SK-N-SH (cell line): ENCODE data around the gene ING1. TPM values are rescaled to one million over a fixed set of nuclear protein-coding genes. Genes with fewer than 3 reads are reported as not detected.
"Not testable (repeated sequence)": the region's sequence is repeated elsewhere in the genome, so short reads cannot be mapped to it uniquely, and the experiment has no call there.

Source experiments
- CTCF ChIA-PET: fragments of 300-600, 350-600 bp; formaldehyde crosslinking; extraction: SDS; loops from one replicate; lab custom pipeline; 2021; lab: Yijun Ruan, JAX
- POLR2A ChIA-PET: fragments of 350-600 bp; sonication (Branson Sonifier 250); formaldehyde crosslinking; extraction: SDS; loops from one replicate; lab custom pipeline; 2020; ENCODE audit warnings: antibody characterized with exemption, inconsistent platforms; lab: Yijun Ruan, JAX
- DNase-seq: peaks from one replicate; pipeline ENCODE4 v3.0.0; 2012
- H2AFZ ChIP-seq: fragments of 200-600 bp; sonication (generic); 2 replicates; pipeline ENCODE4 v1.8.1; 2016; ENCODE audit warnings: antibody characterized with exemption, mild to moderate bottlenecking, low read depth
- H3F3A ChIP-seq: fragments of 200-600 bp; sonication (generic); replicated peaks from 2 replicates; pipeline ENCODE3; 2016; ENCODE audit warnings: antibody characterized with exemption, mild to moderate bottlenecking; ENCODE audit not compliant: insufficient read depth
- H3K27ac ChIP-seq, 2 experiments: fragments of 200-500 bp in 1 of 2; fragments of 200-600 bp in 1 of 2; sonication (Bioruptor generic) in 1 of 2; sonication (generic), shearing (Covaris generic) in 1 of 2; 2 replicates each; pipeline versions ENCODE4 v1.5.1 to v1.6.1; 2014 to 2016; ENCODE audit warnings: low read depth in 2 of 2, inconsistent platforms in 1 of 2, low read length in 1 of 2, mild to moderate bottlenecking in 1 of 2, mixed read lengths in 1 of 2
- H3K27me3 ChIP-seq: fragments of 200-600 bp; sonication (generic), shearing (Covaris generic); 2 replicates; pipeline ENCODE4 v1.6.1; 2016; ENCODE audit warnings: mixed run types; ENCODE audit not compliant: insufficient read depth
- H3K36me3 ChIP-seq, 2 experiments: fragments of 200-500 bp in 1 of 2; fragments of 200-600 bp in 1 of 2; sonication (Bioruptor generic) in 1 of 2; sonication (generic) in 1 of 2; replicated peaks in 1 of 2; 2 replicates each; pipeline versions ENCODE3 to v1.5.1; 2014 to 2016; ENCODE audit warnings: low read length in 1 of 2, mild to moderate bottlenecking in 1 of 2; ENCODE audit not compliant: insufficient read depth in 2 of 2, control insufficient read depth in 1 of 2
- H3K4me1 ChIP-seq, 2 experiments: fragments of 200-500 bp in 1 of 2; fragments of 200-600 bp in 1 of 2; sonication (Bioruptor generic) in 1 of 2; sonication (generic), shearing (Covaris generic) in 1 of 2; 2 replicates each; pipeline versions ENCODE4 v1.5.1 to v1.6.1; 2014 to 2016; ENCODE audit warnings: low read depth in 1 of 2, low read length in 1 of 2, mixed run types in 1 of 2; ENCODE audit not compliant: insufficient read depth in 2 of 2, control insufficient read depth in 1 of 2
- H3K4me2 ChIP-seq: fragments of 200-600 bp; sonication (generic), shearing (Covaris generic); 2 replicates; pipeline ENCODE4 v1.6.1; 2017; ENCODE audit warnings: mixed run types
- H3K4me3 ChIP-seq, 2 experiments: fragments of 200-500 bp in 1 of 2; fragments of 200-600 bp in 1 of 2; sonication (Bioruptor generic) in 1 of 2; sonication (generic), shearing (Covaris generic) in 1 of 2; 2 replicates each; pipeline versions ENCODE4 v1.5.1 to v1.8.1; 2014 to 2016; ENCODE audit warnings: low read depth in 2 of 2, inconsistent platforms in 1 of 2, low read length in 1 of 2, mild to moderate bottlenecking in 1 of 2, mixed read lengths in 1 of 2, moderate library complexity in 1 of 2
- H3K79me2 ChIP-seq: fragments of 200-600 bp; sonication (generic); 2 replicates; pipeline ENCODE4 v1.8.1; 2017; ENCODE audit warnings: mild to moderate bottlenecking; ENCODE audit not compliant: insufficient read depth
- H3K9ac ChIP-seq: fragments of 200-600 bp; sonication (generic); 2 replicates; pipeline ENCODE4 v1.6.1; 2017; ENCODE audit warnings: mixed run types
- H3K9me2 ChIP-seq: fragments of 200-600 bp; sonication (generic); 2 replicates; pipeline ENCODE4 v1.6.1; 2017; ENCODE audit warnings: mixed run types
- H3K9me3 ChIP-seq: fragments of 200-600 bp; sonication (generic); 2 replicates; pipeline ENCODE4 v1.6.1; 2017; ENCODE audit warnings: mixed run types, mild to moderate bottlenecking, moderate library complexity
- H4K20me1 ChIP-seq: fragments of 200-600 bp; sonication (generic); 2 replicates; pipeline ENCODE4 v1.6.1; 2017; ENCODE audit warnings: mild to moderate bottlenecking, mixed run types; ENCODE audit not compliant: insufficient read depth
- CHD2 ChIP-seq: fragments of 150-350 bp; IDR thresholded peaks from 2 replicates; pipeline ENCODE4 v1.6.1; 2018; ENCODE audit warnings: low read length; ENCODE audit not compliant: partially characterized antibody
- FOSL2 ChIP-seq: IDR thresholded peaks from 2 replicates; pipeline ENCODE4 v1.4.0; 2012; ENCODE audit warnings: low read depth, mild to moderate bottlenecking, moderate library complexity, borderline replicate concordance
- GABPA ChIP-seq: IDR thresholded peaks from 2 replicates; pipeline ENCODE4 v1.4.0; 2012; ENCODE audit warnings: low read depth, mild to moderate bottlenecking
- MEF2A ChIP-seq: IDR thresholded peaks from 2 replicates; pipeline ENCODE4 v1.4.0; 2012; ENCODE audit warnings: low read depth, borderline replicate concordance
- POLR2AphosphoS5 ChIP-seq: IDR thresholded peaks from 2 replicates; pipeline ENCODE4 v1.6.1; 2012; ENCODE audit warnings: low read depth, low read length
- RAD21 ChIP-seq: IDR thresholded peaks from 2 replicates; pipeline ENCODE4 v1.6.1; 2012; ENCODE audit warnings: mild to moderate bottlenecking, low read length
- TAF1 ChIP-seq: IDR thresholded peaks from 2 replicates; pipeline ENCODE4 v1.6.1; 2012; ENCODE audit warnings: low read depth, mild to moderate bottlenecking, low read length, moderate library complexity, borderline replicate concordance
- WGBS: methylation state at CpG from one replicate; pipeline ENCODE4 v1.1.6; 2017; ENCODE audit warnings: low lambda C conversion rate; 5-methylcytosine and 5-hydroxymethylcytosine counted together
- polyA plus RNA-seq, 3 experiments: library from polyadenylated mRNA; depleted of rRNA; stranded (reverse); fragments of >200 nt; gene quantifications; 2 replicates each; pipeline ENCODE4 v1.2.3, GENCODE V29; 2012
- TF ChIP-seq, protein P1 (sequence below): IDR thresholded peaks from 2 replicates; pipeline ENCODE4 v1.4.0; 2012; ENCODE audit warnings: low read depth, borderline replicate concordance
- TF ChIP-seq, protein P2 (sequence below): IDR thresholded peaks from 2 replicates; pipeline ENCODE4; 2012

Gene ING1
- polyA plus RNA-seq, 1 of the 3 experiments (the other 2 are of a cell fraction), result 25.4 TPM

DNA sequence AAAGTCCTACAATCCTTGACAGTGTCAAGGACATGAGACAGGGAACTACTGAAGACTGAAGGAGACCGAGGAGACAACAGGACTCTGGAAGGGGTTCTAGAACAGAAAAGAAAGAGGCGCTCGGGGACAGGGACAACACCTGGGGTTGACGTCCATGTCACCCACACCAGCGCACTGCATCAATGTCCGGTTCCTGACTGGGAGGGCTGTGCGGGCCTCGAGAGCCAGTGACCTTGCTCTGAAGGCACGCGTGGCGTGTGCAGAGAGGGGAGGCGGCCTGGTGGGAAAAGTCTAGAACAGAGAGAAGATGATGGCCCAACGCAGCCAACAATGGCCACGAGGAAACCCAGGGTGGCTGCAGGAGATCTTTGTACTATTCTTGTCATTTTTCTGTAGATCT lies 13.3 kb upstream of the ING1 start (continued):
- TF ChIP-seq MEF2A, result no peak
- TF ChIP-seq RAD21, result no peak

DNA sequence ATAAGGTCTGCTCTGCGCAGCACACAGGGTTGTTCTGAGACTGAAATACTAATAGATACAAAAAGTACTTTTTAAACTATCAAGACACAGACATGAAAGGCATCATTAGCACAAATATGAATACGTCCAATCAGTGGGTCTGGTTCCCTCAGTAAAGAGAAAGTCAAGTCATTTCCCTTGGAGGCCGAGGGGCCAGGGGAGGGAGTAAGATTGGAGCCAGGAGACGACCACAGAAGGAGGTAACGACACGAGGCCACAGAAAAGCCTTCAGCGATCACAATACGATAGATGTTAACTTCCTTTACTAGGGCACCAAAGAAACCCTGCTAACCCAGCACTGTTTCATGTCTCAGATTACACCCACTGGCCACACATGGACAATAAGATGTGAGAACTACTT lies 12.9 kb upstream of the ING1 start:
- TF ChIP-seq CHD2, result no peak
- no peak for TF ChIP-seq GABPA
- TF ChIP-seq, protein P1, sequence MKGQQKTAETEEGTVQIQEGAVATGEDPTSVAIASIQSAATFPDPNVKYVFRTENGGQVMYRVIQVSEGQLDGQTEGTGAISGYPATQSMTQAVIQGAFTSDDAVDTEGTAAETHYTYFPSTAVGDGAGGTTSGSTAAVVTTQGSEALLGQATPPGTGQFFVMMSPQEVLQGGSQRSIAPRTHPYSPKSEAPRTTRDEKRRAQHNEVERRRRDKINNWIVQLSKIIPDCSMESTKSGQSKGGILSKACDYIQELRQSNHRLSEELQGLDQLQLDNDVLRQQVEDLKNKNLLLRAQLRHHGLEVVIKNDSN, result no peak
- TF ChIP-seq RAD21, result no peak
- no peak for TF ChIP-seq FOSL2
- TF ChIP-seq, protein P2, sequence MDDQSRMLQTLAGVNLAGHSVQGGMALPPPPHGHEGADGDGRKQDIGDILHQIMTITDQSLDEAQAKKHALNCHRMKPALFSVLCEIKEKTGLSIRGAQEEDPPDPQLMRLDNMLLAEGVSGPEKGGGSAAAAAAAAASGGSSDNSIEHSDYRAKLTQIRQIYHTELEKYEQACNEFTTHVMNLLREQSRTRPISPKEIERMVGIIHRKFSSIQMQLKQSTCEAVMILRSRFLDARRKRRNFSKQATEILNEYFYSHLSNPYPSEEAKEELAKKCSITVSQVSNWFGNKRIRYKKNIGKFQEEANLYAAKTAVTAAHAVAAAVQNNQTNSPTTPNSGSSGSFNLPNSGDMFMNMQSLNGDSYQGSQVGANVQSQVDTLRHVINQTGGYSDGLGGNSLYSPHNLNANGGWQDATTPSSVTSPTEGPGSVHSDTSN, result no peak
- TF ChIP-seq POLR2AphosphoS5, result no peak
- no peak for TF ChIP-seq TAF1
- 95% methylated on average over 8 of the region's 8 CpGs for WGBS
- Histone ChIP-seq H3K36me3 (peaks cover 39 to 45% of the 10 kb centered on the region in 2 experiments), H3K9ac (no peak overlapping the region), H3K79me2 (peaks cover 68% of the 10 kb centered on the region), H3K4me1 (peaks cover 4 to 18% of the 10 kb centered on the region in 2 experiments; a peak in 3 of 4 replicates), H3K27ac (no peak overlapping the region), H3K4me2 (no peak overlapping the region), H2AFZ (no peak overlapping the region), H3F3A (no peaks in the 10 kb centered on the region), H3K27me3 (no peaks in the 10 kb centered on the region), H3K9me2 (no peaks in the 10 kb centered on the region), H3K9me3 (no peaks in the 10 kb centered on the region), H3K4me3 (no peak overlapping the region), H4K20me1 (no peaks in the 10 kb centered on the region)
- no peak for DNase-seq
- CTCF ChIA-PET, result interaction anchor here (0.7 kb wide), 1 partner anchor 179 kb away, joined by 3 read pairs; no protein-coding TSS in a partner anchor
- POLR2A ChIA-PET, result no interaction called here

DNA sequence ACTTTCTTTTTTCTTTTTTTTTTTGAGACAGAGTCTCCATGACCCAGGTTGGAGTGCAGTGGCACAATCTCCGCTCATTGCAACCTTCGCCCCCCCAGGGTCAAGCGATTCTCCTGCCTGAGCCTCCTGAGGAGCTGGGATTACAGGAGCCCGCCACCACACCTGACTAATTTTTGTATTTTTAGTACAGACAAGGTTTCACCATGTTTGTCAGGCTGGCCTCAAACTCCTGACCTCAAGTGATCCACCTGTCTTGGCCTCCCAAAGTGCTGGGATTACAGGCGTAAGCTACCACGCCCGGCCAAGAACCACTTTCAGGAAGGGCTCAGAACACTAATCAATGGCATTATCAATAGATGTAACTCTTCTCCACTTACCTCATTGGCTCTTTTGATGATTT lies 12.4 kb upstream of the ING1 start:
- peaks cover 39 to 43% of the 10 kb centered on the region in 2 experiments for H3K36me3 ChIP-seq
- DNase-seq, POLR2A ChIA-PET, H2AFZ ChIP-seq, H3K27me3 ChIP-seq, H3K27ac ChIP-seq, H3K4me3 ChIP-seq, H3K9ac ChIP-seq, H3K4me2 ChIP-seq, H3K9me2 ChIP-seq, H3F3A ChIP-seq, H4K20me1 ChIP-seq, H3K9me3 ChIP-seq: not testable (repeated sequence)
- H3K4me1 ChIP-seq, result peaks cover 4 to 18% of the 10 kb centered on the region in 2 experiments; a peak in 3 of 4 replicates
- WGBS, result 100% methylated on average over 7 of the region's 7 CpGs
- CTCF ChIA-PET, result interaction anchor here (0.7 to 1.1 kb wide), 2 partner anchors 19 to 178 kb away, joined by 3 read pairs; no protein-coding TSS in a partner anchor
- H3K79me2 ChIP-seq, result peaks cover 70% of the 10 kb centered on the region
